ENCODE results near the gene UHRF1.

UHRF1 gene

DNA sequence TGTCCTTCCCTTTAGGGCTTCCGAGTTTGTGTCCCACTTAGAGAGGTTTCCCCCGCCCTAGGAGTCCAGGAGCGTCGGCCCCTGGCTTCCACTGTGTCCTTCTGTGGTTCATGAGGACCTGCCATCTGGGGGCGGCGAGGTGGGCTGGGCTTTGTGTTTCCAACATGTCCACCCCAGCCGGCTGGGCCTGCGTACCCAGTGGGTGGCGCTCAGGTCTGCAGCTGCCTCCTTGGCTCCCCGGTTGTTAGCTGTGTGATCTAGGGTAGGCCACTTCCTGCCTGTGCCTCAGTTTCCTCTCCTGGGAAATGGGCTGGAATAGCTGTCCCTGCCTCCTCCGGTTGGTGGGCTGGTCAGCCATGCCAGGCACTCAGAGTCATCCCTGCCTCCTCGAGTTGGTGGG, 88.0 kb downstream of the UHRF1 start:
- TF ChIP-seq, protein P1, sequence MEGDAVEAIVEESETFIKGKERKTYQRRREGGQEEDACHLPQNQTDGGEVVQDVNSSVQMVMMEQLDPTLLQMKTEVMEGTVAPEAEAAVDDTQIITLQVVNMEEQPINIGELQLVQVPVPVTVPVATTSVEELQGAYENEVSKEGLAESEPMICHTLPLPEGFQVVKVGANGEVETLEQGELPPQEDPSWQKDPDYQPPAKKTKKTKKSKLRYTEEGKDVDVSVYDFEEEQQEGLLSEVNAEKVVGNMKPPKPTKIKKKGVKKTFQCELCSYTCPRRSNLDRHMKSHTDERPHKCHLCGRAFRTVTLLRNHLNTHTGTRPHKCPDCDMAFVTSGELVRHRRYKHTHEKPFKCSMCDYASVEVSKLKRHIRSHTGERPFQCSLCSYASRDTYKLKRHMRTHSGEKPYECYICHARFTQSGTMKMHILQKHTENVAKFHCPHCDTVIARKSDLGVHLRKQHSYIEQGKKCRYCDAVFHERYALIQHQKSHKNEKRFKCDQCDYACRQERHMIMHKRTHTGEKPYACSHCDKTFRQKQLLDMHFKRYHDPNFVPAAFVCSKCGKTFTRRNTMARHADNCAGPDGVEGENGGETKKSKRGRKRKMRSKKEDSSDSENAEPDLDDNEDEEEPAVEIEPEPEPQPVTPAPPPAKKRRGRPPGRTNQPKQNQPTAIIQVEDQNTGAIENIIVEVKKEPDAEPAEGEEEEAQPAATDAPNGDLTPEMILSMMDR (IDR thresholded peaks at IDR 0.05) = no peak
- H3K27ac ChIP-seq = no peak overlapping the region
- H3K4me3 ChIP-seq = no peak overlapping the region
- no peak for DNase-seq (ENCODE audit: low spot score)

DNA sequence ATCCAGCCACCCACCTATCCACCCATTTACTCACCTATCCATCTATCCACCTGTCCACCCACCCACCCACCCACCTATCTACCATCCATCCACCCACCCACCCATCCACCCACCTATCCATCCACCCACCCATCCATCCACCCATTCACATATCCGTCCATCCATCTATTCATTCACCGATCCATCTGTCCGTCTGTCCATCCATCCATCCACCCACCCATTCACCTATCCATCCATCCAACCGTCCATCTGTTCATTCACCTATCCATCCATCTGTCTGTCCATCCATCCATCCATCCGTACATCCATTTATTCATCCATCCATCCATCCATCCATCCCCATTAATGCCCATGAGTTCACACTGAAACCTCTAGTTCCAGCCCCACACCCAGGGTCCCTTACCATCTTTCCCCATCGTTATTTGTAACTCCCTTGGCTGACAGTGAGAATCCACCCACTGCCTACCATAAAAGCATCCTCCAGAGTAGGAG, 90.9 kb downstream of the UHRF1 start:
- no peak for DNase-seq (ENCODE audit: low spot score)
- Histone ChIP-seq H3K27ac (no peak overlapping the region), H3K4me3 (no peak overlapping the region)
- TF ChIP-seq, protein P1 (IDR thresholded peaks at IDR 0.05) = no peak

DNA sequence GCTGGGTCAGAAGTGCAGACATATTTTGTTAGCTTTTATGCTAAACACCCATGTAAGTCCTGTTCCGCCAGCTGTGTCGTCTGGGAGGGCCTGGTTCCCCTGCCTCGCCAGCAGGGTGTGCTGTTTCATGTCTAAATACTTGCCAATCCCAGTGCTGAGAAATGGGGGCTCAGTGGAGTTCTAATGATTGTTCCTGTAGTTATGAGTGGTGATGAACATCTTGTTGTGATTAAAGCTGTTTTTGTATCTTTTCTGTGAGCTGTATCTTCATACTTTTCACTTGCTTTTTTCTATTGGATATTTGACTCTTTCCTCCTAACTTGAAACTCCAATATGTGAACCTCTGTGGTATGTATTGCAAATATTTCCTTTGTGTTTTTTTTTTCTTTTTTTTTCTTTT, 92.3 kb downstream of the UHRF1 start:
- no peak overlapping the region for H3K27ac ChIP-seq
- DNase-seq (ENCODE audit: low spot score) = no peak
- TF ChIP-seq, protein P1 (IDR thresholded peaks at IDR 0.05) = no peak
- no peak overlapping the region for H3K4me3 ChIP-seq

DNA sequence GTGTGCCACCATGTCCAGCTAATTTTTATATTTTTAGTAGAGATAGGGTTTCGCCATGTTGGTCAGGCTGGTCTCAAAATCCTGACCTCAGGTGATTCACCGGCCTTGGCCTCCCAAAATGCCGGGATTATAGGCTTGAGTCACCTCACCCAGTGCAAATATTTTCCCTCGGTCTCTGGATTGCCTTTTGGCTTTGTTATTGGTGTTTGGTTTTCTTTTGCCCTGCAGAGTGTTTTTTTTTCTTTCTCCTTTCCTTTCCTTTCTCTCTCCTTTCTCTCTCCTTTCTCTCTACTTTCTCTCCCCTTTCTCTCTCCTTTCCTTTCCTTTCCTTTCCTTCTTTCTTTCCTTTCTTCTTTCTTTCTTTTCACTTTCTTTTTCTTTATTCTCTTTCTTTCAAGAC, 92.8 kb downstream of the UHRF1 start:
- H3K27ac ChIP-seq = no peak overlapping the region
- TF ChIP-seq, protein P1 (IDR thresholded peaks at IDR 0.05) = no peak
- no peak for DNase-seq (ENCODE audit: low spot score)
- no peak overlapping the region for H3K4me3 ChIP-seq

DNA sequence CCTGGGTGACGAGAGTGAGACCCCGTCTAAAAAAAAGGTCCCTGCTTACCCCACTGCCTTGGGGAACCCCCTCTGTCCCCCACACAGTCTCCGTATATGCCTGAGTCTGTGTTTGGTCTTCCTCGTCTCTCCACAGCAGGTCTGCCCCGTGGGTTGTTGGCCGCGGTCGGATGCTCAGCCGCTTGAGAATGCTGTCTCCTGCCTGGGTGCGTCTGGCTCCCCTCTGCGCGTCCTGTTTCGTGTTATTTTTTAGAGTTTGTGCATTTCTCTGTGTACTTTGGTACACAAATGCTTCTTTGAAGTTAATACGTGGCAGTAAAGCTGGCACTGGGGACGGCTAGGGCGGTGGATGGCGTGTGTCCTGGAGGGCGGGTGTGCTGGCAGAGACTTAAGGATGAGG, 94.5 kb downstream of the UHRF1 start:
- TF ChIP-seq, protein P1 (IDR thresholded peaks at IDR 0.05) = no peak
- DNase-seq (ENCODE audit: low spot score) = no peak
- no peak overlapping the region for H3K27ac ChIP-seq
- no peak overlapping the region for H3K4me3 ChIP-seq

DNA sequence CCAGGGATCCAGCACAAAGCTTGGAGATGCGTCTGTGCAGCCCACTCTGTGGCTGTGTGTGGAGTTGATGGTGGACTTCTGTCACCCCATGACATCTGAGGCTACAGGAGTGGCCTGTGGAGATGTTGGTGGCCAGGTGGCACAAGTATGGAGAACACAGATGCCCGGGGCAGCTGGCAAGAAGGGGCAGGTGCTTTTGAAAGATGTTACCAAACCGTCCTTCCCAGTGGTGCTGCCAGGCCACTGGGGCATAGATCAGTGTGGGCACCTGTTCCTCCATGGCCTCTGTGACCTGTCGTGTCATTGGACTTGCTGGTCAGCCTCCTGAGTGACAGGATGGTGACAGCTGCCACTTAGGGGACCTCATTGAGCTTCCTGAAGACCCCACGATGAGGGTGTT, 95.8 kb downstream of the UHRF1 start:
- TF ChIP-seq, protein P1 (IDR thresholded peaks at IDR 0.05) = no peak
- no peak overlapping the region for H3K27ac ChIP-seq
- DNase-seq (ENCODE audit: low spot score) = no peak
- no peak overlapping the region for H3K4me3 ChIP-seq

DNA sequence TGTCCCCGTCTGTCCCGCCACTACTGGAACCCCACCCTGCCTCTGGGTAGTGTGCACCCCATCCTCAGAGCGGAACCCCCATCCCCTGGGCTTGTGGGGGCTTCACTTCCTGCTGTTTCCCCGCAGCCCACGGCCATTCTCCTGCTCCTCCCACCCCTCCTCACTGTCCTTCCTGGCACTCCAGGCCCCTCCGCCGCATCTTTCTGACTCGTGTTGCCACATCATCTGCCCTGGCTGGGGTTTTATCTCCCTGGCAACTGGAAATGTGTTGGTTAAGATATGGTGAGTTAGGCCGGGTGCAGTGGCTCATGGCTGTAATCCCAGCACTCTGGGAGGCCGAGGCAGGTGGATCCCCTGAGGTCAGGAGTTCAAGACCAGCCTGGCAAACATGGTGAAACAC, 96.9 kb downstream of the UHRF1 start:
- H3K27ac ChIP-seq = no peak overlapping the region
- H3K4me3 ChIP-seq = no peak overlapping the region
- DNase-seq (ENCODE audit: low spot score) = no peak
- TF ChIP-seq, protein P1 (IDR thresholded peaks at IDR 0.05) = no peak
